Endothelial cell of umbilical vein (primary cell): ENCODE data around the gene SDC3.

ENCODE experiments used
- EZH2 ChIP-seq: IDR thresholded peaks from 2 replicates; pipeline ENCODE4 v1.6.1; 2012; ENCODE audit warnings: borderline replicate concordance, low read depth, mild to moderate bottlenecking, moderate library complexity, low read length, inconsistent platforms; ENCODE audit not compliant: severe bottlenecking
- TF ChIP-seq, protein P1 (sequence below), 2 donors: IDR thresholded peaks; 1 replicate in 1 of 2; 2 replicates in 1 of 2; pipeline ENCODE4 v1.5.1; 2011; ENCODE audit warnings: low read length in 2 of 2, mild to moderate bottlenecking in 2 of 2, moderate library complexity in 2 of 2, control low read depth in 1 of 2, inconsistent platforms in 1 of 2, low read depth in 1 of 2; ENCODE audit not compliant: insufficient read depth in 1 of 2; ENCODE audit errors: extremely low read depth in 1 of 2
- TF ChIP-seq, protein P2 (sequence below): IDR thresholded peaks from 2 replicates; pipeline ENCODE4 v1.6.1; 2011; ENCODE audit not compliant: insufficient read depth, insufficient read length

DNA sequence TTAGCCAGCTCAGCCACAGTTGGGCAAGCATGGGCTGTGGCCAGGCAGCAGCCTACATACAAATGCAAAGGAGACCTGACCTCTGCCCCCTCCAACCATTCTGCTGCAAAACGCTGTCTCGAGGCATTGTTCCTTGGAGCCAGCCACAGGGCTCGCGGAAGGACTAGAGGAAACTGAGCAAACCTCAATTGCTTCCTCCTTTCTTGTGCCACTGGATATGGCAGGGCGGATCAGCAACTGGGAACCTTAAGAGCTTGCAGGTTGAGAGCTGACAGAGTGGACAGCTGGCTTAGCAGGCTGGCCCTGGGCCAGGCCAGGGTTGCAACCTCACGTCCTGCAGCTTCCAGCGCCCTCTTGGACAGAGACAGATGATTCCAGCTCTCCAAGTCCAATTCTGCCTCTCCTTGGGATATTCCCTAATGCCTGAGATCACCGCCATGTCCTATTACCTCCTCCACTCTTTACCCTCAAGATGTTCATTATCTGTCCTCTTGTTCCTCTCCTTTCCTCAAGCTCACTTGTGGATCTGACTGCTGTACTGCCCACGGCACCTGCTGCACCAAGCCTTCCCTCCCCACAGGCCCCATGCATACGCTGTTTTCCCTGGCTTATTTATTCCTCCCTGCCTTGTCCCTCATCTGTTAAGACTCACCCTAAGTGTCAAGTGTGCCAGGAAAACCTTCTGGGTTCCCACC is 67.5 kb downstream of the SDC3 start:
- no peak for TF ChIP-seq EZH2
- TF ChIP-seq, protein P1, sequence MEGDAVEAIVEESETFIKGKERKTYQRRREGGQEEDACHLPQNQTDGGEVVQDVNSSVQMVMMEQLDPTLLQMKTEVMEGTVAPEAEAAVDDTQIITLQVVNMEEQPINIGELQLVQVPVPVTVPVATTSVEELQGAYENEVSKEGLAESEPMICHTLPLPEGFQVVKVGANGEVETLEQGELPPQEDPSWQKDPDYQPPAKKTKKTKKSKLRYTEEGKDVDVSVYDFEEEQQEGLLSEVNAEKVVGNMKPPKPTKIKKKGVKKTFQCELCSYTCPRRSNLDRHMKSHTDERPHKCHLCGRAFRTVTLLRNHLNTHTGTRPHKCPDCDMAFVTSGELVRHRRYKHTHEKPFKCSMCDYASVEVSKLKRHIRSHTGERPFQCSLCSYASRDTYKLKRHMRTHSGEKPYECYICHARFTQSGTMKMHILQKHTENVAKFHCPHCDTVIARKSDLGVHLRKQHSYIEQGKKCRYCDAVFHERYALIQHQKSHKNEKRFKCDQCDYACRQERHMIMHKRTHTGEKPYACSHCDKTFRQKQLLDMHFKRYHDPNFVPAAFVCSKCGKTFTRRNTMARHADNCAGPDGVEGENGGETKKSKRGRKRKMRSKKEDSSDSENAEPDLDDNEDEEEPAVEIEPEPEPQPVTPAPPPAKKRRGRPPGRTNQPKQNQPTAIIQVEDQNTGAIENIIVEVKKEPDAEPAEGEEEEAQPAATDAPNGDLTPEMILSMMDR (IDR thresholded peaks at IDR 0.05; ENCODE audit: extremely low read depth in 1 of 2, insufficient read depth in 1 of 2, low read depth in 1 of 2, low read length in 2 of 2) = no peak
- TF ChIP-seq, protein P2, sequence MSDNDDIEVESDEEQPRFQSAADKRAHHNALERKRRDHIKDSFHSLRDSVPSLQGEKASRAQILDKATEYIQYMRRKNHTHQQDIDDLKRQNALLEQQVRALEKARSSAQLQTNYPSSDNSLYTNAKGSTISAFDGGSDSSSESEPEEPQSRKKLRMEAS = peak; percentile 34
